ENCODE data around the gene VGLL4.
A peak's percentile ranks its signal among the peaks of the same experiment; 100 is the strongest.

Gene VGLL4

DNA sequence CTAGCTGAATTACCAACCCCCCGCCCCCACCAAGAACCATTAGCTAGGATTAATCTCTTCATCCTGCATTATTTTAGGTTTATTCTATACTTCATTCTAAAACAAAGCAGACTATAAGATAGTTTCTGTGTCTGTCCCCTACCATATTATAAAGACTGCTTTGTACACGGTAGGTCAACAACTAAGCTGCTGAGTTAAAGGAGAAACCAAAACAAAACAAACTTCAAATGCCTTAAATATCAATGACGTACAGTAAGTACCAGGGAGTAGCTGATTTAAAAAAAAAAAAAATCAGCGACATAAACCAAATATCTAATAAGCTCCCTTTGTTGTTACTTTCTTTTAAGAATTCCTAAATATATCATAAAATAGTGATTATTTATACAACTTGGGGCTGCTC is 7.8 kb upstream of the VGLL4 start:
- DNase-seq: no peak

- no peak for DNase-seq
Observed at GRCh38 chr3:11650391-11650790, 6.7 kb upstream of the VGLL4 start.

DNA sequence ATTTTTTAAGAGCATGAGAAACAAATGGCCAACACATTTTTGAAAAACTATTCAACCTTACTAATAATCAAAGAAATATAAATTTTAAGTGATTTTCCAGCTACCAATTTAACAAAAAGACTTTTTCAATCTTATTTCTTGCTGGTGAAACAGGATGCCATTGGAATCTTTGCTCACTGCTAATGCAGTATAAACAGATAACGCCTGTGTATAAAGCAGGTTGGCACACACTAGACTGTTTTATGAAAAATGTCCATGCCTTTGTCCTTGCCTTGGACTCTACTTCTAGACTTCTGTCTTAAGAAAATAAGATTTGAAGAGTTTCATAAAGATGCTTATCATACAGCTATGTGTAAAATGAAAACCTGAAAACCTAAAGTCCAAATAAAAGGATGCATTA is 5.0 kb upstream of the VGLL4 start:
- no peak for DNase-seq

GRCh38 chr3:11643201-11643603 is 513 bp downstream of the VGLL4 start:
- DNase-seq: no peak

DNA sequence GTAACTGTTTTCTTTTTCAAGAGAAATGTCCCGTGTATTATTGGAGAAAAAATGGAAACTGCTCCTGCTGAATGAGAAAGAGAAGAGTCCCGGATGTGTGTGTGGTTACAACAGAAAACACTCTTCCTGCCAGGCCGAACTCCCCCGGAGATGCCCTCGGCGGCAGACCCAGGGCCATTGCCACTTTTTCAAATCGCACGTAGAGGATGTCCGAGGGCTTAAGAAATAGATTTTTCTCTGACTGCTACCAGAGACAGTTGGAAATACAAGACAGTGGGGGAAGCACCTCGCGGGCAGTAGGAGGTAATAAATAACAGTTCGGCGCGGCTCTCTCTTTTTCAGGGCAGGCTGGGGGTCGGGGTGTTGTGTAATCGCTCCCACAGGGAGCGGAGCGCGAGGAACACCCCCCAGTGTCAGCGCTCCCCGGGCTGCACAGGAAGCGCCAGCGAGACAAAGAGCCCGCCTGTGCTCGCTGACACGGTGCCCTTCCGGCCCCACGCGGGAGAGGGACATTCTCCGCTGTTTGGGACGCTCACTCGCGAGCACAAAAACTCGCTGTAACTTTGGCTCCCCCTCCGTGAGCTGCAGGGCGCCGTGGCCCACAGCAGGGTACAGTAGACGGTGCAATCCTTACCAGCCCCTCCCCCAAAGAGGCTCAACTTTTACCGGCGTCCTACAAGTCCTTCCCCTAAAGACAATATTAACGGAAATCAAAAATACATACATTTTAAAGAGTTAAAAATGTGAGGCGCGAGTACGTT is 1.1 kb downstream of the VGLL4 start:
- no peak for DNase-seq

GRCh38 chr3:11641683-11642430 is 1.9 kb downstream of the VGLL4 start:
- no peak for DNase-seq

GRCh38 chr3:11641316-11641682 is 2.4 kb downstream of the VGLL4 start:
- no peak for DNase-seq

DNA sequence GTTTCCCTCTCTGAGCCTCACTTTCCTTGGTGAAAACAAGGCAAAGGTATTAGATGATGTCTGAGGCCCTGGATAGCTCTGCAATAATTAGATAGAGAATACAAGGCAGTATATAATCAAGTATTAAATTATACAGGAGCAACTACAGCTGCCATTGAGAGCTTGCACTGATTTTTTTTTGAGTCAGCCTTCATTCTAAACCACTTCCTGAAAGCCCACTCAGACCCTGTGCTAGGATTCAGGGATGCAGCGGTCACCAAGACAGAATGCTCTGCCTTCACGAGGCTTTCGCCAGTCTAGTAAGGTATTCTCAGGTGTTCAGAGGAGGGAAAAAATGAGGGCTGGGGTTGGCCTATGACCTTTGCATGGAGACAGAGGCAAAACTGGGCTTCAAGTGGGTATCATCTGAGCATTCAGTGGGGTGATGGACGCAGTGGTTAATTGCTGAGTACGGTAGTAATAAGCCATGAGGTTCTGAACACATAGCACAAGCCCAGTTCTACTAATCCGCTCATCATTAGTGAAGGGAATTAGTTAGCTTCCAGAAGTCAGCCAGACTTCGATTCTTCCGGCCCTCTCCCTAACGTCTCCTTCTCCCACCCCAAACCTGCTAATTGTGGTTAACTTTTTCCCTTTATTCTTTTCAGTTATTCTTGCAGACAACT is 3.6 kb downstream of the VGLL4 start:
- DNase-seq: no peak

DNA sequence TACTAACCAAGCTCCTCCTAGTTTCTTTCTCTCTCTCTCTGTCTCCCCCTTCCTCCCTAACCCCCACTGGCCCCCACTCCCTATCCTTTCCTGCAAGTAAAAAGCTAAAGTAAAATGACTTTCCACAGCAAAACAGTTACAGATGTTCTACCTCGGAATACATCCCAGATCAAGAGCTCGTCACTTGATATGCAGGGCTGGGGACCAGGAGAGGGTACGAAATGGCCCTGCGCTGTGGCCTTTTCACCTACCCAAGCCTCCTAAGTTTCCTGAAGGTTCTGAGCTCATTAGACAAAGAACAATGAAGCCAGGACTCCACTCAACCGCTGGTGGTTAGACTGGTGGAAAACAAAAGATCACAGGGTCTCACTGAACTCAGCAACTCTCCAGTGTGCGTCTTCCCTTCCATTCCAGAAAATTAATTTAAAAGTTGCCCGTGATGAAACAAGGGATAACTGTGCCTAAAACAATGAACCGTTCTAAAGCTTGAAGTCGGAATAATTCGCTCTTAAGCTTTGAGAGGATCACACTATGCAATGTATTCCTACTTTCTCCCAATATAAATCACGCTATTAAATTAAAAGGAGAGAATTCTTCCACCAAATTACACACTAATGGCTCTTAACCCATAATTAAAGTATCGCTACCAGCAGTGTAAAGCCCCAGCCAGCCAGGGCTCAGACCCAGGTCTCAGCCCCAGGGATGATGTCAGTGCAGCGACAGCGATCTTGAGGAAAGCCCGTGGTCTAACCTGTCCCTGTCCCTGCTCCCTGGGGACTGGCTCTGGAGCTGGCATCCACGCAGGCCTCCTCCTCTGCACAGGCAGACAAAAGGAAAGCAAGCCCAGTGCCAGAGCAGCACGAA is 5.0 kb downstream of the VGLL4 start:
- no peak for DNase-seq

DNA sequence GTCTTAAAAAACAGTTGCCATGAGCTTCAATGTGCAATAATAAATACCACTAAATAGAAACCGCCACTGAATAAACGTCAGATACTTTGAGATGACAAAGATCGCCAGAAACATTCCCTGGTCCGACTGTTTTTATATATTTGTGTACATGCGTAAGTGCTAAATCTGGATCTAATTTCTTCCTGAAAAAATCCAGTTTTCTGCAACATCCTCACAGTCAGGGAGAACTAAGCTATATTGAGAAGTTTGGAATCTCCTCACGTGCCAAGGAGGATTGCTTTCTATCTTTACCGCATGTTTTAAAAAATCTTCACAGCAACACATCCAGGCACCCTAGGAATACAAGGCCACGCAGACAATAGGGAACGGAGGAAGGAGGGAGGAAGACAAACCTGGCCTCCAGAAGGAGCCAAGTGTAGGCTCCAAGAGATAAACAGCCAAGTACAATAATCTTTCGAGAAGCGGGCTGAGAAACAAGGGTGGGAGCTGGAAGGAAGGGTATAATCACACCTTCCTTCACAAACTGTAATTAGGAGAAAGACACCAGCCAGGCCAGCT is 5.7 kb downstream of the VGLL4 start:
- DNase-seq: no peak

GRCh38 chr3:11636394-11636770 is 7.3 kb downstream of the VGLL4 start:
- DNase-seq: peak; percentile 47

- no peak for DNase-seq
Observed at GRCh38 chr3:11635680-11636393, 7.9 kb downstream of the VGLL4 start.

GRCh38 chr3:11634974-11635612 is 8.6 kb downstream of the VGLL4 start:
- no peak for DNase-seq

- DNase-seq: no peak
Observed at GRCh38 chr3:11634081-11634635, 9.6 kb downstream of the VGLL4 start.

- no peak for DNase-seq
Observed at GRCh38 chr3:11632966-11633365, 10.7 kb downstream of the VGLL4 start.

DNA sequence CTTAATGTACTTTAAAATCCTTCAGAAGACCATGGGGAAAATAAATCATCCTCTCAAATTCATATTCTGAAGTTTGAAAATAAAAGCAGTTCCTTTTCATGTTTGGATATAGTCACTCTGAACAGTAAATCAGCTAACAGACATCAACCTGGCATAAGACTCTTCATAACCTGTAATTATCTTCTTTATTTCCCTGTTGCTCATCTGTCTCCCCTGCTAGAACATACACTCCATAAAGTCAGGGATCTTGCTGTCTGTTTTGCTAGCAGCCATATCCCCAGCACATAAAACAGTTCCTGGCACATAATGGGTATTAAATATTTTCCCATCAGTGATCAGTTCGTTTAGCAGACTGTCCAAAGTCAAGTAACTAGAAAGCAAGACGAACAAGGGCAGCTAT is 11.2 kb downstream of the VGLL4 start:
- DNase-seq: no peak

- no peak for DNase-seq
Observed at GRCh38 chr3:11631820-11632219, 11.9 kb downstream of the VGLL4 start.

- DNase-seq: no peak
Observed at GRCh38 chr3:11629716-11630115, 14.0 kb downstream of the VGLL4 start.

- DNase-seq: no peak
Observed at GRCh38 chr3:11627612-11628011, 16.1 kb downstream of the VGLL4 start.

DNA sequence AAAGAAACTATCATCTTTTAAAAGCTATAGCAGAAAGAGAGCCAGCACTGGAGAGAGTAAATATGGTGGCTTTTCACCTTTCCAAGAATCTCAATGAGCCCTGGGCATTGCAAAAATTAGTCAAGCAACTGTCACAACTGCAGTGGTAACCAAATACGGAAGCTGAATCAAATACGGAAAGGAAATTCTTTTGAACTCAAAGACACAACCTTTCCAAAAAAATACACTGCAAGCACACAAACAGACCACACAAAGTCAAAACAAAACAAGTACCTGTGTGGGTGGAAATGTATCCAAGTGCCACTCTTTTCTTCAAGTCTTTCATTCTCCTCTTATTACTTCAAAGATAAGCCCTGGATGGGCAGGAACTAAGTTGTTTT is 17.6 kb downstream of the VGLL4 start:
- no peak for DNase-seq

DNA sequence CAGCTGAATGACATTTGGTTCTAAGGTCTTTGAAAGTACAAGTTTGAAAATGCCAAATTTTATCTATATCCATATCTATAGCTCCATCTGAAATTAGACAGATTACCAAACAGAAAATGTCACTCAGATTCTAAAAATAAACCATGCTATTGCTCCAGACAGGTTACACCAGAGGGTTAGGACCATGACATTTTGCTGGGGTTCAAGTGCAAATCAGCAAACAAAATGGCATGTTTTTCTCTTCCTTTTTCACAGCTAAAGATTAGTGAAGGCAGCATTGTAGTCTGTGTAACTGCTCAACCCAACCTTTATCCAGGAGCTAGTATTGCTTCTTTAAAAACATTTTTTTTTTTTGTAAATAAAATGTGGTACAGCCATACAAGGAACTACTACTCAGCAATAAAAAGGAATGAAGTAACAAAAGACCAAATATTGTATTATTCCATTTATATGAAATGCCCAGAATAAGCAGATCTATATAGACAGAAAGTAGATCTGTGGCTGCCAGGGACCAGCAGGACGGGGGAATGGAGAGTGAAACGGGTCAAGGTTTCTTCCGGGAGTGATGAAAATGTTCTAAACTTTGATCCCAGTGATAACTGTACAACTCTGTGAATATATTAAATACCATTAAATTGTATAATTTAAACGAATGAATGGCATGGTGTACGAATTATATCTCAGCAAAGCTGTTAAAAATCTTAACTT is 18.2 kb downstream of the VGLL4 start:
- no peak for DNase-seq

Data from NCI-H1048 (cell line).